ENCODE results near the gene DSG2.
"Not testable (repeated sequence)": the region's sequence is repeated elsewhere in the genome, so short reads cannot be mapped to it uniquely, and the experiment has no call there.

DSG2 gene

DNA sequence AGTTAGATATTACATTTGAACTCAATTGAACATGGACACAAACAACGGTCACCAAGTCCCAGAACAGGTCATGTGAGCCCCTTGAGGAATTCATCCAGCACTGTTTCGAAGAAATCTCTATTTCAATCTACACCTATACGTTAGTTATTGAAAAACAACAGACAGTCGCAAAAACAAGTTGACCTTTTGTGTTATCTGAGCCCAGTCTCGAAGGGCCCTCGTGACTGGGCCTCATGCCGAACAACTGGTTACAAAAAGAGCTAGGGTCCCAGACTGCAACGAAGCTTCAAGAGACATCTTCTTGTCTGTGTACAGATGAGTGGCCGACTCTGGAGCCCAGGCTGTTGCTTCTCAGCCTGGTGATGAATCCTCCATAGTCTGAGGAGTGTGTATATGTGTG lies 5.3 kb upstream of the DSG2 start:
- no peak for TF ChIP-seq GABPA (IDR thresholded peaks at IDR 0.05; ENCODE audit: low read depth)
- TF ChIP-seq, protein P1, sequence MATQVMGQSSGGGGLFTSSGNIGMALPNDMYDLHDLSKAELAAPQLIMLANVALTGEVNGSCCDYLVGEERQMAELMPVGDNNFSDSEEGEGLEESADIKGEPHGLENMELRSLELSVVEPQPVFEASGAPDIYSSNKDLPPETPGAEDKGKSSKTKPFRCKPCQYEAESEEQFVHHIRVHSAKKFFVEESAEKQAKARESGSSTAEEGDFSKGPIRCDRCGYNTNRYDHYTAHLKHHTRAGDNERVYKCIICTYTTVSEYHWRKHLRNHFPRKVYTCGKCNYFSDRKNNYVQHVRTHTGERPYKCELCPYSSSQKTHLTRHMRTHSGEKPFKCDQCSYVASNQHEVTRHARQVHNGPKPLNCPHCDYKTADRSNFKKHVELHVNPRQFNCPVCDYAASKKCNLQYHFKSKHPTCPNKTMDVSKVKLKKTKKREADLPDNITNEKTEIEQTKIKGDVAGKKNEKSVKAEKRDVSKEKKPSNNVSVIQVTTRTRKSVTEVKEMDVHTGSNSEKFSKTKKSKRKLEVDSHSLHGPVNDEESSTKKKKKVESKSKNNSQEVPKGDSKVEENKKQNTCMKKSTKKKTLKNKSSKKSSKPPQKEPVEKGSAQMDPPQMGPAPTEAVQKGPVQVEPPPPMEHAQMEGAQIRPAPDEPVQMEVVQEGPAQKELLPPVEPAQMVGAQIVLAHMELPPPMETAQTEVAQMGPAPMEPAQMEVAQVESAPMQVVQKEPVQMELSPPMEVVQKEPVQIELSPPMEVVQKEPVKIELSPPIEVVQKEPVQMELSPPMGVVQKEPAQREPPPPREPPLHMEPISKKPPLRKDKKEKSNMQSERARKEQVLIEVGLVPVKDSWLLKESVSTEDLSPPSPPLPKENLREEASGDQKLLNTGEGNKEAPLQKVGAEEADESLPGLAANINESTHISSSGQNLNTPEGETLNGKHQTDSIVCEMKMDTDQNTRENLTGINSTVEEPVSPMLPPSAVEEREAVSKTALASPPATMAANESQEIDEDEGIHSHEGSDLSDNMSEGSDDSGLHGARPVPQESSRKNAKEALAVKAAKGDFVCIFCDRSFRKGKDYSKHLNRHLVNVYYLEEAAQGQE (IDR thresholded peaks at IDR 0.05; ENCODE audit: insufficient replicate concordance, low read depth), result no peak
- H3K4me3 ChIP-seq (replicated peaks; ENCODE audit: insufficient read depth, low read length), result no peak overlapping the region
- peaks cover 21% of the 10 kb centered on the region for H3K27me3 ChIP-seq (ENCODE audit: insufficient read depth, poor library complexity, severe bottlenecking)
- no peak overlapping the region for H3K27ac ChIP-seq (replicated peaks)
- no peak for DNase-seq (ENCODE audit: low read depth in 1 of 2, low spot score in 1 of 2)

DNA sequence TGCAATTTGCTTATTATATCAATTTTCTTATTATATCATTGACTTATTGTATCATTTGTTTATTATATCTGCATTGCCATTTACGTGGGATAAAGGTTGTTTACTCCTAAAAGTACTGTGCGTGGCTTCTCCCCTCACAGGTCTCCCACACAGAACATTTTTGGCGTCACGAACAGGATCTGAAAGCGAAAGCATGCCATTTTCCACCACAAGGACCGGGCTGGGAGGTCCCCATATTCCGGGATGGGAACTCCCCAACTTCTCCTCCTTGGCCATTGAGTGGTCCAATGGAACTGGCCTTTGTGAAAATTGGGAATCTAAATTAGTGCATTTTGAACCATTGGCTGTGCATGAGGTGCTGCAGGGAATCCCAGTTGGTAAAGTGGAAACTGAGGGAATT lies 4.8 kb upstream of the DSG2 start:
- no peak for TF ChIP-seq POLR2AphosphoS5 (IDR thresholded peaks at IDR 0.05; ENCODE audit: low read depth)
- TF ChIP-seq, protein P2, sequence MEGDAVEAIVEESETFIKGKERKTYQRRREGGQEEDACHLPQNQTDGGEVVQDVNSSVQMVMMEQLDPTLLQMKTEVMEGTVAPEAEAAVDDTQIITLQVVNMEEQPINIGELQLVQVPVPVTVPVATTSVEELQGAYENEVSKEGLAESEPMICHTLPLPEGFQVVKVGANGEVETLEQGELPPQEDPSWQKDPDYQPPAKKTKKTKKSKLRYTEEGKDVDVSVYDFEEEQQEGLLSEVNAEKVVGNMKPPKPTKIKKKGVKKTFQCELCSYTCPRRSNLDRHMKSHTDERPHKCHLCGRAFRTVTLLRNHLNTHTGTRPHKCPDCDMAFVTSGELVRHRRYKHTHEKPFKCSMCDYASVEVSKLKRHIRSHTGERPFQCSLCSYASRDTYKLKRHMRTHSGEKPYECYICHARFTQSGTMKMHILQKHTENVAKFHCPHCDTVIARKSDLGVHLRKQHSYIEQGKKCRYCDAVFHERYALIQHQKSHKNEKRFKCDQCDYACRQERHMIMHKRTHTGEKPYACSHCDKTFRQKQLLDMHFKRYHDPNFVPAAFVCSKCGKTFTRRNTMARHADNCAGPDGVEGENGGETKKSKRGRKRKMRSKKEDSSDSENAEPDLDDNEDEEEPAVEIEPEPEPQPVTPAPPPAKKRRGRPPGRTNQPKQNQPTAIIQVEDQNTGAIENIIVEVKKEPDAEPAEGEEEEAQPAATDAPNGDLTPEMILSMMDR (IDR thresholded peaks at IDR 0.05; ENCODE audit: insufficient read depth, low read length), result no peak
- no peak for TF ChIP-seq SPI1 (IDR thresholded peaks at IDR 0.05; ENCODE audit: borderline replicate concordance, low read depth)
- TF ChIP-seq, protein P1 (IDR thresholded peaks at IDR 0.05; ENCODE audit: insufficient replicate concordance, low read depth), result no peak
- no peak for TF ChIP-seq GABPA (IDR thresholded peaks at IDR 0.05; ENCODE audit: low read depth)
- Histone ChIP-seq H3K27me3 (ENCODE audit: insufficient read depth, poor library complexity, severe bottlenecking) (peaks cover 24% of the 10 kb centered on the region), H3K27ac (replicated peaks) (no peak overlapping the region), H3K4me3 (replicated peaks; ENCODE audit: insufficient read depth, low read length) (no peak overlapping the region)
- DNase-seq (ENCODE audit: low read depth in 1 of 2, low spot score in 1 of 2), result no peak

DNA sequence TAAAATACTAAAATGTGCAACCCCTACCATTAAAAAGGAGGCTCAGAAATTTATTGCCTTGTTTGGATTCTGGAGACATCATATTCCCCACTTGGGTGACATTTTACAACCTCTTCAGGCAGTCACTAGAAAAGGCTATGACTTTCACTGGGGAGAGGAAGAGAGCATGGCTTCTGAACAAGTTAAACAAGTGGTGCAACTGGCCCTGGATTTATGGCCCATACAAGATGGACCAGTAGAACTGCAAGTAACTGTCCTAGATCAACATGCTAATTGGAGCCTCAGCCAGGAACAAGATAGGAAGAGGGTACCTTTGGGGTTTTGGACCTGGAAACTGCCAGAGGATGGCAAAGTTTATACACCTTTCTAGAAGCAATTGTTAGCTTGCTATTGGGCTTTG lies 4.0 kb upstream of the DSG2 start:
- no peak overlapping the region for H3K4me3 ChIP-seq (replicated peaks; ENCODE audit: insufficient read depth, low read length)

DNA sequence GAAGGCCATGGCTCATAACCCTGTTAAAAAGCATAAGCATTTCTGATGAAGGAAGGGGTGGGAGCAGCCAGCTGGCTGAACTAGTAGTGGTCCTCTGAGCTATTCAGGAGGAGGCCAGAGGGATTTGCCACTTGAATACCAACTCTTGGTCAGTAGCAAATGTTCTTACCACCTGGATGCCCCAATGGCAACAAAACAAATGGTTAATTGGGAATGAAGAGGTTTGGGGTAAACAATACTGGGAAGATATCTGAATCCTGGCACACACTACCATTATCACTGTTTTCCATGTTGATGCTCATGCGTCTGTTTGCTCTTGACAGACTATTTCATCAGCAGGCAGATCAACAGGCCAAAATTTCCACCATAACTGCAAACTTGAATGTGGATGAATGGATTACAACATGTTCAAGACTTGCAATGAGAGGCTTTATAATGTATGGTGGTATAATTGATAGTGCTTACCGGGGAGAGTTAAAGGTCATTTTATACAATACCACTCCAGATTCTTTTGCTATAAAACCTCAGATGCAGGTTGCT lies 3.2 kb upstream of the DSG2 start:
- H3K27me3 ChIP-seq (ENCODE audit: insufficient read depth, poor library complexity, severe bottlenecking), result peaks cover 36% of the 10 kb centered on the region
- DNase-seq (ENCODE audit: low read depth in 1 of 2, low spot score in 1 of 2); H3K4me3 ChIP-seq (replicated peaks; ENCODE audit: insufficient read depth, low read length); H3K27ac ChIP-seq (replicated peaks): not testable (repeated sequence)

More for the DNA sequence above, 4.0 kb upstream of the DSG2 start:
- H3K27ac ChIP-seq (replicated peaks), result no peak overlapping the region
- H3K27me3 ChIP-seq (ENCODE audit: insufficient read depth, poor library complexity, severe bottlenecking), result peaks cover 29% of the 10 kb centered on the region
- TF ChIP-seq, protein P1 (IDR thresholded peaks at IDR 0.05; ENCODE audit: insufficient replicate concordance, low read depth), result no peak
- TF ChIP-seq POLR2AphosphoS5 (IDR thresholded peaks at IDR 0.05; ENCODE audit: low read depth), result no peak
- no peak for TF ChIP-seq SPI1 (IDR thresholded peaks at IDR 0.05; ENCODE audit: borderline replicate concordance, low read depth)
- TF ChIP-seq, protein P2 (IDR thresholded peaks at IDR 0.05; ENCODE audit: insufficient read depth, low read length), result no peak
- no peak for TF ChIP-seq GABPA (IDR thresholded peaks at IDR 0.05; ENCODE audit: low read depth)
- DNase-seq (ENCODE audit: low read depth in 1 of 2, low spot score in 1 of 2), result no peak
